SK-N-SH (cell line): Measurements from ENCODE around the gene SRBD1.

Experiments
- EP300 ChIP-seq, 2 experiments: IDR thresholded peaks; 2 replicates each; pipeline versions ENCODE4 v1.4.0 to v1.6.1; 2012; ENCODE audit warnings: borderline replicate concordance in 1 of 2, low read depth in 1 of 2, low read length in 1 of 2
- MAX ChIP-seq: IDR thresholded peaks from 2 replicates; pipeline ENCODE4 v1.4.0; 2012; ENCODE audit warnings: low read depth
- NFIC ChIP-seq: IDR thresholded peaks from 2 replicates; pipeline ENCODE4 v1.4.0; 2012; ENCODE audit warnings: borderline replicate concordance
- PBX3 ChIP-seq: IDR thresholded peaks from 2 replicates; pipeline ENCODE4; 2012
- POLR2AphosphoS5 ChIP-seq: IDR thresholded peaks from 2 replicates; pipeline ENCODE4 v1.6.1; 2012; ENCODE audit warnings: low read depth, low read length
- RAD21 ChIP-seq: IDR thresholded peaks from 2 replicates; pipeline ENCODE4 v1.6.1; 2012; ENCODE audit warnings: mild to moderate bottlenecking, low read length
- RCOR1 ChIP-seq: fragments of 150-350 bp; IDR thresholded peaks from 2 replicates; pipeline ENCODE4 v1.6.1; 2017; ENCODE audit warnings: antibody characterized with exemption, low read length
- REST ChIP-seq: IDR thresholded peaks from 2 replicates; pipeline ENCODE4 v1.6.1; 2012; ENCODE audit warnings: mild to moderate bottlenecking, low read depth, low read length, moderate library complexity
- RXRA ChIP-seq: IDR thresholded peaks from 2 replicates; pipeline ENCODE4 v1.4.0; 2012; ENCODE audit warnings: low read depth, mild to moderate bottlenecking, borderline replicate concordance
- YY1 ChIP-seq: IDR thresholded peaks from 2 replicates; pipeline ENCODE4 v1.4.0; 2012; ENCODE audit warnings: low read depth, mild to moderate bottlenecking
- TF ChIP-seq, protein P1 (sequence below): fragments of 200-600 bp; sonication (generic); IDR thresholded peaks from 2 replicates; pipeline ENCODE4 v1.6.1; 2017; ENCODE audit warnings: antibody characterized with exemption, mild to moderate bottlenecking, moderate library complexity
- TF ChIP-seq, protein P2 (sequence below): IDR thresholded peaks from 2 replicates; pipeline ENCODE4 v1.4.0; 2012; ENCODE audit warnings: low read depth, borderline replicate concordance
- TF ChIP-seq, protein P3 (sequence below): fragments of 150-350 bp; IDR thresholded peaks from 2 replicates; pipeline ENCODE4 v1.6.1; 2017; ENCODE audit warnings: antibody characterized with exemption, low read length, low read depth, borderline replicate concordance

- TF ChIP-seq, protein P1, sequence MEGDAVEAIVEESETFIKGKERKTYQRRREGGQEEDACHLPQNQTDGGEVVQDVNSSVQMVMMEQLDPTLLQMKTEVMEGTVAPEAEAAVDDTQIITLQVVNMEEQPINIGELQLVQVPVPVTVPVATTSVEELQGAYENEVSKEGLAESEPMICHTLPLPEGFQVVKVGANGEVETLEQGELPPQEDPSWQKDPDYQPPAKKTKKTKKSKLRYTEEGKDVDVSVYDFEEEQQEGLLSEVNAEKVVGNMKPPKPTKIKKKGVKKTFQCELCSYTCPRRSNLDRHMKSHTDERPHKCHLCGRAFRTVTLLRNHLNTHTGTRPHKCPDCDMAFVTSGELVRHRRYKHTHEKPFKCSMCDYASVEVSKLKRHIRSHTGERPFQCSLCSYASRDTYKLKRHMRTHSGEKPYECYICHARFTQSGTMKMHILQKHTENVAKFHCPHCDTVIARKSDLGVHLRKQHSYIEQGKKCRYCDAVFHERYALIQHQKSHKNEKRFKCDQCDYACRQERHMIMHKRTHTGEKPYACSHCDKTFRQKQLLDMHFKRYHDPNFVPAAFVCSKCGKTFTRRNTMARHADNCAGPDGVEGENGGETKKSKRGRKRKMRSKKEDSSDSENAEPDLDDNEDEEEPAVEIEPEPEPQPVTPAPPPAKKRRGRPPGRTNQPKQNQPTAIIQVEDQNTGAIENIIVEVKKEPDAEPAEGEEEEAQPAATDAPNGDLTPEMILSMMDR: no peak
- TF ChIP-seq RXRA (no peak), RAD21 (no peak), EP300 (IDR thresholded peaks at IDR 0.05; ENCODE audit: borderline replicate concordance in 1 of 2, low read depth in 1 of 2, low read length in 1 of 2) (no peak), POLR2AphosphoS5 (no peak), RCOR1 (no peak), MAX (no peak), PBX3 (no peak), YY1 (no peak), NFIC (no peak), REST (no peak)
- TF ChIP-seq, protein P2, sequence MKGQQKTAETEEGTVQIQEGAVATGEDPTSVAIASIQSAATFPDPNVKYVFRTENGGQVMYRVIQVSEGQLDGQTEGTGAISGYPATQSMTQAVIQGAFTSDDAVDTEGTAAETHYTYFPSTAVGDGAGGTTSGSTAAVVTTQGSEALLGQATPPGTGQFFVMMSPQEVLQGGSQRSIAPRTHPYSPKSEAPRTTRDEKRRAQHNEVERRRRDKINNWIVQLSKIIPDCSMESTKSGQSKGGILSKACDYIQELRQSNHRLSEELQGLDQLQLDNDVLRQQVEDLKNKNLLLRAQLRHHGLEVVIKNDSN: no peak
- TF ChIP-seq, protein P3, sequence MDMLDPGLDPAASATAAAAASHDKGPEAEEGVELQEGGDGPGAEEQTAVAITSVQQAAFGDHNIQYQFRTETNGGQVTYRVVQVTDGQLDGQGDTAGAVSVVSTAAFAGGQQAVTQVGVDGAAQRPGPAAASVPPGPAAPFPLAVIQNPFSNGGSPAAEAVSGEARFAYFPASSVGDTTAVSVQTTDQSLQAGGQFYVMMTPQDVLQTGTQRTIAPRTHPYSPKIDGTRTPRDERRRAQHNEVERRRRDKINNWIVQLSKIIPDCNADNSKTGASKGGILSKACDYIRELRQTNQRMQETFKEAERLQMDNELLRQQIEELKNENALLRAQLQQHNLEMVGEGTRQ: no peak
These were observed 43.6 kb downstream of the SRBD1 start for GRCh38 chr2:45567288-45567963.
